Measurements from ENCODE around the gene C6orf120. TPM values are rescaled to one million over a fixed set of nuclear protein-coding genes. Genes with fewer than 3 reads are reported as not detected.

The C6orf120 gene
- total RNA-seq, 2 donors from 2014 or later, result 28.7 to 31.9 TPM

DNA sequence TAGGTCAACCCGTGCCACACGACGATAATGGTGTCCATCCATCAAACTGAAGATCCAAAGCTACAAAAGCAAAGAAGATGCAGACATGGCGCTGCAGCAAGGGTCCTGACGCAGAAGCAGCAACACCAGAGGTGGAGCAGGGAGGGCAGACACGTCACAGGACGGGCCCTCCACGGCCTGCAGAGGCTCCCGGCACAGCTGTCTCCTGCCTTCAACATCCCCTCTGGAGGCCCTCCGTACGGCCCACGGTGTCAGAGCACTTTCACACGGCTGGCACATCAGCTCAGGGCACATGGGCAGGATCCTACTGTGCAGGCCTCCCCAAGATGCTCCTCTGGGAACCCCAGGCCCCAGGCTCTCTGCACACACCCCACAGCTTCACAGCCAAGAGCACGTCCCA is 37.7 kb upstream of the C6orf120 start:
- DNase-seq, result no peak
- TF ChIP-seq, protein P1, sequence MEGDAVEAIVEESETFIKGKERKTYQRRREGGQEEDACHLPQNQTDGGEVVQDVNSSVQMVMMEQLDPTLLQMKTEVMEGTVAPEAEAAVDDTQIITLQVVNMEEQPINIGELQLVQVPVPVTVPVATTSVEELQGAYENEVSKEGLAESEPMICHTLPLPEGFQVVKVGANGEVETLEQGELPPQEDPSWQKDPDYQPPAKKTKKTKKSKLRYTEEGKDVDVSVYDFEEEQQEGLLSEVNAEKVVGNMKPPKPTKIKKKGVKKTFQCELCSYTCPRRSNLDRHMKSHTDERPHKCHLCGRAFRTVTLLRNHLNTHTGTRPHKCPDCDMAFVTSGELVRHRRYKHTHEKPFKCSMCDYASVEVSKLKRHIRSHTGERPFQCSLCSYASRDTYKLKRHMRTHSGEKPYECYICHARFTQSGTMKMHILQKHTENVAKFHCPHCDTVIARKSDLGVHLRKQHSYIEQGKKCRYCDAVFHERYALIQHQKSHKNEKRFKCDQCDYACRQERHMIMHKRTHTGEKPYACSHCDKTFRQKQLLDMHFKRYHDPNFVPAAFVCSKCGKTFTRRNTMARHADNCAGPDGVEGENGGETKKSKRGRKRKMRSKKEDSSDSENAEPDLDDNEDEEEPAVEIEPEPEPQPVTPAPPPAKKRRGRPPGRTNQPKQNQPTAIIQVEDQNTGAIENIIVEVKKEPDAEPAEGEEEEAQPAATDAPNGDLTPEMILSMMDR (IDR thresholded peaks at IDR 0.05), result no peak
- no peak overlapping the region for H3K4me3 ChIP-seq
- intact Hi-C loops (cut with DNase I), result no loop called here
- H3K9me3 ChIP-seq, result no peaks in the 10 kb centered on the region
- no peaks in the 10 kb centered on the region for H3K4me1 ChIP-seq
- H3K9ac ChIP-seq (ENCODE audit: low read depth in 2 of 2, low read length in 2 of 2), result no peak overlapping the region
- no peaks in the 10 kb centered on the region for H3K36me3 ChIP-seq
- no peak overlapping the region for H3K27ac ChIP-seq
- H3K27me3 ChIP-seq, result no peaks in the 10 kb centered on the region

DNA sequence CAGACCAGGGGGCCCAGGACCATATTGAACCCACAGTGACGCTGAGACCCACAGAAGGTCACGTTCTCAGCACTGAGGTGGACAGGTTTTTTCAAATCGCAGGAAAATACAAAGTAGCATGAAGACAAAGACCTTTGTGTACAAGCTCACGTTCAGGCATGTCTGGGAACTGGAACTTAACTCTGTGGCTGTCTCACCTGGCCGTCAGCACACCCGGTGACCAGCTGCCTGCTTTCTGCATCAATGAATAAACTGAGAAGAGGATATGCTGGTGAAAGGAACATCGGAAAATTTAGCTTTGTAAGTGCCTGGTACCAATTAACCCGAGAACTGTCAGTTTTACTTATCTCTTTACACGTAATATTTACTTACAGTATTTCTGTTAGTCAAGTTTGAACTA is 36.6 kb upstream of the C6orf120 start:
- Histone ChIP-seq H3K36me3 (no peaks in the 10 kb centered on the region), H3K4me1 (no peaks in the 10 kb centered on the region), H3K9ac (ENCODE audit: low read depth in 2 of 2, low read length in 2 of 2) (no peak overlapping the region), H3K9me3 (no peaks in the 10 kb centered on the region), H3K4me3 (no peak overlapping the region), H3K27ac (no peak overlapping the region), H3K27me3 (no peaks in the 10 kb centered on the region)
- intact Hi-C loops (cut with DNase I), result no loop called here
- no peak for DNase-seq
- TF ChIP-seq, protein P1 (IDR thresholded peaks at IDR 0.05), result no peak

DNA sequence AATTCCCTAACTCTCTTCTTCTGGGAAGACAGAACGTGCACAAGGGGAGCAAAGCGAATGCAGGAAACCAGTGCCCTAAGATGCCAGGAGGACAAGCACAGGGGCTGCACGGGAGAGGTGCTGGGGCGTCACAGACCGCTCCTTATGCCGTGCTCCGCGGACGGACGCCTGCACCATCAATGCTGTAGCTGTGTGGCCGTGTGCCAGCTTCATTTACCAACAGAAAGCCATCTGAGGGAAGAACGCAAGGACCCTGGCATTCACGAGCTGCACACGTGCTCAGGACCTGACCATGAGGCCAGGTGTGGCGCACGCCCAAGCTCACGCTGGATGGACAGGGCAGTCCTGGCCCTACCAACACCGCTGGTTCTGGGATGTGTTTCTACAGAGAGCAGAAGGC is 35.5 kb upstream of the C6orf120 start:
- no peaks in the 10 kb centered on the region for H3K9me3 ChIP-seq
- intact Hi-C loops (cut with DNase I), result no loop called here
- H3K27me3 ChIP-seq, result no peaks in the 10 kb centered on the region
- no peak for DNase-seq
- H3K4me3 ChIP-seq, result no peak overlapping the region
- H3K27ac ChIP-seq, result no peak overlapping the region
- no peak overlapping the region for H3K9ac ChIP-seq (ENCODE audit: low read depth in 2 of 2, low read length in 2 of 2)
- TF ChIP-seq, protein P1 (IDR thresholded peaks at IDR 0.05), result no peak
- H3K36me3 ChIP-seq, result no peaks in the 10 kb centered on the region
- no peaks in the 10 kb centered on the region for H3K4me1 ChIP-seq

DNA sequence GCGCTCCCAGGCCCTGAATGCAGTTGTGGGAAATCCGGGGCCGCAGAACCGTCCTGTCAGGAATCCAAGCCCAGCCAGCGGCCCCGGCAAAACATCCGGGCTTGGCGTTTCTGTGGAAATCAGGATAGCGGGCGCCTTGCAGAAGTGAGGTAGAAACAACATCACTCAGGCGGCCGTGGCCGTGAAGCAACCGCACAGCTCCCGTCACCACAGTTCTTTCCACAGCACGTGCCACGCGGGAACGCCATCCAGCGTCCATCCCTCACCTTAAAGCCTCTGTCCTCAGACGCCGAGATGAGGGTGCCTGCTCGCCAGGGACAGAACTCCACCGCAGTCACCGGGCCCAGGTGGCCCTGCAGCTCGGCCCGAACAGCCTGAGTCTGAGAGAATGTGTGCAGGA is 34.2 kb upstream of the C6orf120 start:
- Histone ChIP-seq H3K36me3 (no peaks in the 10 kb centered on the region), H3K27ac (no peak overlapping the region), H3K4me1 (no peaks in the 10 kb centered on the region), H3K9ac (ENCODE audit: low read depth in 2 of 2, low read length in 2 of 2) (no peak overlapping the region), H3K27me3 (no peaks in the 10 kb centered on the region), H3K4me3 (no peak overlapping the region), H3K9me3 (no peaks in the 10 kb centered on the region)
- DNase-seq, result no peak
- intact Hi-C loops (cut with DNase I), result no loop called here
- TF ChIP-seq, protein P1 (IDR thresholded peaks at IDR 0.05), result no peak

DNA sequence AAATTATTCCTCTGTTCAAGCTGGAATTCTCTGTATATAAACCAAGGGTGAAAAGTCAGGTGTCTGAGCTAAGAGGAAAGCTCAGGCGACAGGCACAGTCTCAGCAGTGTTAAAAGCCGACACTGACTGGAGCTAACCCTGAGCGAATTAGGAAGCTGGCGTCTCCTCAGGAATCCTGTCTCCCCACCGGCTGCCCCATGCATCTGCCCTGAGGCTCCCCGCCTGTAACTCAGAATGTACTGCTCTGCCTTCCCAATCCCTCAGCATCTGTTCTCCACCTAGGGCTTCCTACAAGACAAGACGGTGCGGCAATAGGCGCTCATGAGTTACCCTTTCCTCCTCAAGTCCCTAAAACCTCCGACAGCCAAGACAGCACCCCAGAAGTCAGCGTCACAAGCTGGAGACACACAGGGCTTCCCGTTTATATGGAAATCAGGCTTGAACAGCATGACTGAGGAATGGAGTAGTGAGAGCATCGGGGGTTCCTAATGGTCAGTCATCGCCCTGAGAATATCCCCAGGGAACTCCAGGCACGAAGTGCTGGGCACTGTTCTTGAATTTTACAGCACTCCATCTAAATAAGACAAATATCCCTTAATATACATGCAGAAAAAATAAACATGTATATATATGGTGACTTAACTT is 33.6 kb upstream of the C6orf120 start:
- TF ChIP-seq, protein P1 (IDR thresholded peaks at IDR 0.05), result no peak
- Histone ChIP-seq H3K9ac (ENCODE audit: low read depth in 2 of 2, low read length in 2 of 2) (no peak overlapping the region), H3K4me1 (no peaks in the 10 kb centered on the region), H3K36me3 (no peaks in the 10 kb centered on the region), H3K27me3 (no peaks in the 10 kb centered on the region), H3K4me3 (no peak overlapping the region), H3K27ac (no peak overlapping the region), H3K9me3 (no peaks in the 10 kb centered on the region)
- intact Hi-C loops (cut with DNase I), result no loop called here
- DNase-seq, result no peak
